ENCODE data around the gene TEX22.

- no peak for TF ChIP-seq EZH2phosphoT487 (IDR thresholded peaks at IDR 0.05; ENCODE audit: low read length)
- TF ChIP-seq CTCF (IDR thresholded peaks at IDR 0.05; ENCODE audit: low read length), result no peak
- TF ChIP-seq EZH2 (optimal IDR thresholded peaks at IDR 0.05; ENCODE audit: low read depth, low read length), result no peak
Measured at GRCh38 chr14:105389534-105389933, 8.8 kb upstream of the TEX22 start.

All from MM.1S (cell line).